Bronchial epithelial cell (primary cell): ENCODE measurements around the gene DARS1. TPM values are rescaled to one million over a fixed set of nuclear protein-coding genes. Genes with fewer than 3 reads are reported as not detected.

Experiments
- DNase-seq: peaks from one replicate; pipeline ENCODE4 v3.0.0-alpha.2; 2010; ENCODE audit warnings: low read depth
- FAIRE-seq: peaks from 2 replicates; lab custom pipeline; 2011; peaks lifted over from hg19 to GRCh38; lab: Jason Lieb, UNC
- H3K27me3 ChIP-seq: 2 replicates; pipeline ENCODE4 v1.5.1; 2011; ENCODE audit warnings: low read length; ENCODE audit not compliant: control insufficient read depth, insufficient read depth
- H3K36me3 ChIP-seq: 2 replicates; pipeline ENCODE4 v1.5.1; 2011; ENCODE audit warnings: low read length; ENCODE audit not compliant: control insufficient read depth, insufficient read depth
- H3K4me3 ChIP-seq: 2 replicates; pipeline ENCODE4 v1.5.1; 2011; ENCODE audit warnings: mild to moderate bottlenecking, low read depth, low read length, control low read depth
- total RNA-seq: library from RNA; depleted of rRNA; stranded (reverse); fragments of >200 nt; gene quantifications from 2 replicates; pipeline ENCODE4 v1.2.1, GENCODE V29; 2014
- TF ChIP-seq, protein P1 (sequence below): IDR thresholded peaks from 2 replicates; pipeline ENCODE4 v1.5.1; 2011; ENCODE audit warnings: mild to moderate bottlenecking, moderate library complexity, low read length, control low read depth, inconsistent platforms; ENCODE audit not compliant: insufficient read depth, severe bottlenecking

DARS1 gene
- total RNA-seq, 1 donor from 2014 or later: 111 TPM

DNA sequence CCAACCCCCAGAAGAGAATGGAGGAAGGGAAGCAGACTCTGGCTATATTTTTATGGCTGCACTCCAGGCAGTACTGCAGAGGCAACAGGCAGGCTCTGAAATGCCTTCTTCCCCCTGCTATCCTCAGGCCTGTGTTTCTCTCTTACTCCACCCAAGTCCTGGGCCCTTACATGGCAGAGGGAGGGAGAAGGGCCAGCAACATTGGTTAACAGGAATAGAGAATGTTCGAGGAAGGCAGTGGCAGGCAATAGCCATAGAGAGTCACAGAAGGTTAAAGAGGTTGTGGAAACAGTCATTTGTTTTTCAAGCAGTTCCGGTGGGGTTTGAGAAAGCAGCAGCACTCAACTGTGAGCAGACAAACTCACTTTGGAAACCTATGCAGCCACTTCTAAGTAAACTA lies 15.1 kb upstream of the DARS1 start:
- H3K36me3 ChIP-seq: no peaks in the 10 kb centered on the region
- DNase-seq (no peak), FAIRE-seq (no peak)
- H3K4me3 ChIP-seq: no peak overlapping the region
- H3K27me3 ChIP-seq: no peaks in the 10 kb centered on the region
- TF ChIP-seq, protein P1, sequence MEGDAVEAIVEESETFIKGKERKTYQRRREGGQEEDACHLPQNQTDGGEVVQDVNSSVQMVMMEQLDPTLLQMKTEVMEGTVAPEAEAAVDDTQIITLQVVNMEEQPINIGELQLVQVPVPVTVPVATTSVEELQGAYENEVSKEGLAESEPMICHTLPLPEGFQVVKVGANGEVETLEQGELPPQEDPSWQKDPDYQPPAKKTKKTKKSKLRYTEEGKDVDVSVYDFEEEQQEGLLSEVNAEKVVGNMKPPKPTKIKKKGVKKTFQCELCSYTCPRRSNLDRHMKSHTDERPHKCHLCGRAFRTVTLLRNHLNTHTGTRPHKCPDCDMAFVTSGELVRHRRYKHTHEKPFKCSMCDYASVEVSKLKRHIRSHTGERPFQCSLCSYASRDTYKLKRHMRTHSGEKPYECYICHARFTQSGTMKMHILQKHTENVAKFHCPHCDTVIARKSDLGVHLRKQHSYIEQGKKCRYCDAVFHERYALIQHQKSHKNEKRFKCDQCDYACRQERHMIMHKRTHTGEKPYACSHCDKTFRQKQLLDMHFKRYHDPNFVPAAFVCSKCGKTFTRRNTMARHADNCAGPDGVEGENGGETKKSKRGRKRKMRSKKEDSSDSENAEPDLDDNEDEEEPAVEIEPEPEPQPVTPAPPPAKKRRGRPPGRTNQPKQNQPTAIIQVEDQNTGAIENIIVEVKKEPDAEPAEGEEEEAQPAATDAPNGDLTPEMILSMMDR: no peak

DNA sequence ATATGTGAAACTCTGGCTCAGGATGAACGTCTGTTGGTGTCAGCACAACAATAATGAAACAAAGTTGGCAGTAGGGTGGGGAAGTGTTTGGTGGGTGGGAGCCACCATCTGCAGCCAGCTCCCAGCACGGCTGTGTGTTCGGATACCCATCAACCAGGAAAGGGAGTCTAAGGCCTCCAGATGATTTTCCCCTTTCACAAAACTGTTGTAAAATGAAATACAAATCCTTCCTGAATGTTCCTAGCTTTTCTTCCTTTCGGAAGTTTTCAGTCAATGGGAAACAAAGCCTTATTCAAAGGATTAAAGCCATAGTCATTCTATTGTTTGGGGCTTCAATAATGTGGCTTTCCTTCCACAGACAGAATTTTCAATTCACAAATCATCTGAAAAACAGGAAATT lies 14.5 kb upstream of the DARS1 start:
- Histone ChIP-seq H3K27me3 (no peaks in the 10 kb centered on the region), H3K36me3 (no peaks in the 10 kb centered on the region), H3K4me3 (no peak overlapping the region)
- DNase-seq: no peak
- TF ChIP-seq, protein P1: no peak
- no peak for FAIRE-seq

DNA sequence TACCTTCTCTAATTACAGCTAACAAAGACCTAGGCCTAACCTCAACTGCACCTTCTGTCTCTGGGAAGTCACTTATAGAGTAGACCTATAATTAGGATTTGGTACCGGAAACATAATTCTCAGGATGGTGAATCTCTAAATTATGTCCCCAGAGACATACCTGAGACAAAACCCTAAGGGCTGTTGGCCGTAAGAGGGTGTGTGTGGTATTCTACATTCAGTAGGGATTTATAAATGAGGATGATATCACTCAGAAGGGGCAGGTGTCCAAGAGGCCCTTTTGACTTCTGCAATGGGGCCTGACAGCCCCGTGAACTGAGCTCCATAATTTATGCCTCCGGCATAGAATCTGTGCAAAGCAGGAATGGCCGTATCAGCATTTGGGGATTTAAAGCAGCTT lies 13.5 kb upstream of the DARS1 start:
- no peaks in the 10 kb centered on the region for H3K36me3 ChIP-seq
- no peak for DNase-seq
- H3K27me3 ChIP-seq: no peaks in the 10 kb centered on the region
- FAIRE-seq: no peak
- TF ChIP-seq, protein P1: no peak
- H3K4me3 ChIP-seq: no peak overlapping the region

DNA sequence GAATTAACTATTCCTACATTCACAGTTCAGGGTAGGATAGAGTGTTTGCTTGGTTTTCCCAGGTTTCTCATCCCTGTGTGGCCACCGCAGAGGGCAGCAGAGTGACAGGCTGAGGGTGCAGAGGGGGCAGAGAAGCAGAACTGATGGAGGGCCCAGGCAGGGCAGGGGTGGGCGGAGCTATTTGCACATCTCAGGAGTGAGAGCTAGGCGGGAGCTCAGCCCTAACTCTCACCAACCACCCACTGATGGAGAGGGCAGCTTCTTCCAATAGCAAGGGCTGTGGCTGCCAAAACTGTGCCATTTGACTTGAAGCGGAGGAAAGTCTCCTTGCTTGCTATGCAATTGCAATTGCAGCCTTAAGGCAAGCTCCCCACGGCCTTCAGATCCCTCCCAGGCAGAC lies 12.0 kb upstream of the DARS1 start:
- Histone ChIP-seq H3K4me3 (no peak overlapping the region), H3K27me3 (no peaks in the 10 kb centered on the region), H3K36me3 (no peaks in the 10 kb centered on the region)
- no peak for FAIRE-seq
- DNase-seq: no peak
- TF ChIP-seq, protein P1: no peak

DNA sequence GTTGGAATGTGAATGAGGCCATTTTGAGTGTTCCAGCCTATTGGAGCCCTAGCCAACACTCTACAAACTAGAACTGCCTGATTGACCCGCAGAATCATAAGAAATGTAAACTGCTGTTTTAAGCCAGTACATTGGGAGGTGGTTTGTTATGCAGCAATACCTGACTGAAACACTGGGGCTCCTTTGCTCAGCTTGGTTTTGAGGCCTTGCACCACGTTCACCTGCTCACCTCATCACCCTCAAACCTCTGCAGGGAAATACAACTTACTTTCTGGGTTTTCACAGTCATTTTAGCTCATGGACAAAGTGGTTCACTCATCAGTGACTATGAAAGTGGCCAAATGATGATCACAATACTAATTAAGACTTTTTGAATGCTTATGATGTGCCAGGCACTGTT lies 10.9 kb upstream of the DARS1 start:
- Histone ChIP-seq H3K27me3 (no peaks in the 10 kb centered on the region), H3K36me3 (no peaks in the 10 kb centered on the region), H3K4me3 (no peak overlapping the region)
- DNase-seq: no peak
- TF ChIP-seq, protein P1: no peak
- FAIRE-seq: peak; percentile 52

DNA sequence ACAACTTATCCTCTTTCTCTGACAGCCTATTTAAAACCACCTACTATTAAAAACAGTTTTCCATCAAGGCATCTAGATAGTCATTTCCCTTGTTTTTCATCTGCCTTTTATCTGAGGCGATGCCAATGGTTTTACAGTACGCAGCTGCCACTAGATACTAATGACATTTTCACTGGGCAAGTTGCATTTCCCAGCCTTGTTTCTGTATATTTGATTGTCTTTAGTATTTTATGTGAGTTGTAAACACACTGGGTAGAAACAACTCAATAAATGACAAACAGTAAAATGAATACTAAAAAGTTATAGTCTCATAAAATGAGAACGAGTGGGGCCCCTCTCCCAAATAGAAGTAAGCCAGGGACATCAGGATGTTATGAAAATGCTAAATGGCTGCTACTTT lies 8.9 kb upstream of the DARS1 start:
- no peak overlapping the region for H3K4me3 ChIP-seq
- H3K36me3 ChIP-seq: no peaks in the 10 kb centered on the region
- no peaks in the 10 kb centered on the region for H3K27me3 ChIP-seq
- no peak for DNase-seq
- no peak for FAIRE-seq
- TF ChIP-seq, protein P1: no peak
